ENCODE measurements around the gene UBASH3B.

- TF ChIP-seq CTCF (IDR thresholded peaks at IDR 0.05; ENCODE audit: low read length) (no peak), EZH2 (optimal IDR thresholded peaks at IDR 0.05; ENCODE audit: low read depth, low read length) (no peak)
These were observed 99.9 kb downstream of the UBASH3B start for GRCh38 chr11:122755409-122755808.

All from MM.1S (cell line).